Parathyroid adenoma (tissue), 2 donors: ENCODE data around the gene ZFAND3.

Source experiments
- H2AFZ ChIP-seq: fragments of 300-600 bp; sonication (generic); one replicate; pipeline ENCODE4 v1.7.0; 2017; ENCODE audit warnings: antibody characterized with exemption, mild to moderate bottlenecking
- H3K27ac ChIP-seq: fragments of 300-600 bp; sonication (generic); one replicate; pipeline ENCODE4 v1.7.0; 2017
- H3K27me3 ChIP-seq: fragments of 300-600 bp; sonication (generic); one replicate; pipeline ENCODE4 v1.7.0; 2017; ENCODE audit warnings: low read length; ENCODE audit not compliant: control insufficient read depth, insufficient read depth
- H3K36me3 ChIP-seq: fragments of 300-600 bp; sonication (generic); one replicate; pipeline ENCODE4 v1.7.0; 2017; ENCODE audit warnings: low read length; ENCODE audit not compliant: control insufficient read depth, insufficient read depth
- H3K4me1 ChIP-seq: fragments of 300-600 bp; sonication (generic); one replicate; pipeline ENCODE4 v1.7.0; 2017; ENCODE audit warnings: control low read depth
- H3K4me2 ChIP-seq: fragments of 300-600 bp; sonication (generic); one replicate; pipeline ENCODE4 v1.7.0; 2017; ENCODE audit warnings: low read length
- H3K4me3 ChIP-seq: fragments of 300-600 bp; sonication (generic); one replicate; pipeline ENCODE4 v1.7.0; 2017; ENCODE audit warnings: low read depth, low read length
- H3K79me2 ChIP-seq: fragments of 300-600 bp; sonication (generic); one replicate; pipeline ENCODE4 v1.7.0; 2017; ENCODE audit warnings: control low read depth
- H3K9ac ChIP-seq: fragments of 300-600 bp; sonication (generic); one replicate; pipeline ENCODE4 v1.7.0; 2017; ENCODE audit warnings: mild to moderate bottlenecking
- H3K9me3 ChIP-seq: fragments of 300-600 bp; sonication (generic); one replicate; pipeline ENCODE4 v1.7.0; 2017; ENCODE audit warnings: low read length; ENCODE audit not compliant: control insufficient read depth
- CTCF ChIP-seq: fragments of 300-600 bp; sonication (generic); IDR thresholded peaks from one replicate; pipeline ENCODE4 v1.7.0; 2017; ENCODE audit warnings: antibody characterized with exemption, mild to moderate bottlenecking
- donor health status: primary hyperparathyroidism.

Gene ZFAND3

GRCh38 chr6:37931066-37931465, 111.5 kb downstream of the ZFAND3 start:
- Histone ChIP-seq H3K9me3 (no peaks in the 10 kb centered on the region), H3K27ac (no peak overlapping the region), H3K36me3 (no peaks in the 10 kb centered on the region), H2AFZ (no peak overlapping the region), H3K4me3 (no peak overlapping the region), H3K27me3 (no peaks in the 10 kb centered on the region), H3K9ac (no peak overlapping the region), H3K79me2 (peaks cover 52% of the 10 kb centered on the region), H3K4me1 (no peaks in the 10 kb centered on the region), H3K4me2 (no peak overlapping the region)
- TF ChIP-seq CTCF = no peak

GRCh38 chr6:37934276-37934675, 114.7 kb downstream of the ZFAND3 start:
- H3K9me3 ChIP-seq = no peaks in the 10 kb centered on the region

GRCh38 chr6:37936150-37936549, 116.6 kb downstream of the ZFAND3 start:
- H3K9ac ChIP-seq = no peak overlapping the region
- H3K27ac ChIP-seq = no peak overlapping the region
- H2AFZ ChIP-seq = no peak overlapping the region
- no peaks in the 10 kb centered on the region for H3K9me3 ChIP-seq
- no peak overlapping the region for H3K4me2 ChIP-seq
- no peaks in the 10 kb centered on the region for H3K4me1 ChIP-seq
- H3K36me3 ChIP-seq = no peaks in the 10 kb centered on the region
- peaks cover 25% of the 10 kb centered on the region for H3K79me2 ChIP-seq
- TF ChIP-seq CTCF = no peak
- no peaks in the 10 kb centered on the region for H3K27me3 ChIP-seq
- H3K4me3 ChIP-seq = no peak overlapping the region

More at GRCh38 chr6:37934276-37934675, 114.7 kb downstream of the ZFAND3 start:
- H2AFZ ChIP-seq = no peak overlapping the region
- H3K27ac ChIP-seq = no peak overlapping the region
- H3K27me3 ChIP-seq = no peaks in the 10 kb centered on the region
- H3K4me1 ChIP-seq = no peaks in the 10 kb centered on the region
- TF ChIP-seq CTCF = no peak
- no peak overlapping the region for H3K9ac ChIP-seq
- H3K4me2 ChIP-seq = no peak overlapping the region
- H3K79me2 ChIP-seq = peaks cover 29% of the 10 kb centered on the region
- no peak overlapping the region for H3K4me3 ChIP-seq
- no peaks in the 10 kb centered on the region for H3K36me3 ChIP-seq

- Histone ChIP-seq H3K36me3 (no peaks in the 10 kb centered on the region), H3K4me1 (no peaks in the 10 kb centered on the region), H3K79me2 (peaks cover 27% of the 10 kb centered on the region), H2AFZ (no peak overlapping the region), H3K9ac (no peak overlapping the region), H3K27ac (no peak overlapping the region), H3K4me3 (no peak overlapping the region), H3K9me3 (no peaks in the 10 kb centered on the region), H3K27me3 (no peaks in the 10 kb centered on the region), H3K4me2 (no peak overlapping the region)
- no peak for TF ChIP-seq CTCF
These were observed 117.4 kb downstream of the ZFAND3 start for GRCh38 chr6:37936906-37937305.

GRCh38 chr6:37938909-37939308, 119.4 kb downstream of the ZFAND3 start:
- Histone ChIP-seq H3K4me2 (no peak overlapping the region), H3K4me3 (no peak overlapping the region), H3K36me3 (no peaks in the 10 kb centered on the region), H3K9ac (no peak overlapping the region), H3K27ac (no peak overlapping the region), H3K4me1 (no peaks in the 10 kb centered on the region), H3K79me2 (peaks cover 23% of the 10 kb centered on the region), H3K9me3 (no peaks in the 10 kb centered on the region), H2AFZ (no peak overlapping the region), H3K27me3 (no peaks in the 10 kb centered on the region)
- no peak for TF ChIP-seq CTCF
